Measurements from ENCODE around the gene MGA.

MGA gene

GRCh38 chr15:41810651-41811431, 150.6 kb downstream of the MGA start:
- no peak for DNase-seq

DNA sequence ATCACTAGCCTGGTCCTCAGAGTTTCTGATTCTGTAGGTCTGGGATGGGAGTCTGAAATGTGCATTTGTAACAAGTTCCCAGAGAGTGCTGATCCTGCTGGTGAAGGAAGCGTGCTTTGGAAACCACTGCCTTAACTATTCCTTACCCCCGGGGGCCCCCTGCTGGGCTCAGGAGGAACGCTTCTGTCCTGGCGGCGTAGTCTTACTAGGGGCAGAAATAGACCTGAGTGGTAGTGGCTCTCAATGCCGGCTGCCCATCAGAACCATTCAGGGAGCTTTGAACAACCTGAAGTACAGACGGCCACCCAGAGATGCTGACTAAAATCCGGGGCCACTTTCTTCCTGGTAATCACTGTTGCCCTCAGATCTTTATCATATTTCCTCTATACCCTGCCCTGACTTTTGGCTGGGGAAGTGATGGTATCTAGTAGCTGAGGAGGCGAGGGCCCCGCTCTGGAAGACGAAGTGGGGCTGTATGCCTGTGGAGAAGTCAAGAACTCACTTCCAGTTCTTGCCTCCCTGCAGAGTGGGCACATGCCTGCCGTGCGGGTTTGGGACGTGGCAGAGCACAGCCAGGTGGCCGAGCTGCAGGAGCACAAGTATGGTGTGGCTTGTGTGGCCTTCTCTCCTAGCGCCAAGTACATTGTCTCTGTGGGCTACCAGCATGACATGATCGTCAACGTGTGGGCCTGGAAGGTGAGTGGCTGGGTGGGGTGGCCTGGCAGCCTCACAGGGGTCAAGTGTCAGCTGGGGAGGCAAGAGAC, 151.4 kb downstream of the MGA start:
- DNase-seq, result peak; percentile 72 to 83

DNA sequence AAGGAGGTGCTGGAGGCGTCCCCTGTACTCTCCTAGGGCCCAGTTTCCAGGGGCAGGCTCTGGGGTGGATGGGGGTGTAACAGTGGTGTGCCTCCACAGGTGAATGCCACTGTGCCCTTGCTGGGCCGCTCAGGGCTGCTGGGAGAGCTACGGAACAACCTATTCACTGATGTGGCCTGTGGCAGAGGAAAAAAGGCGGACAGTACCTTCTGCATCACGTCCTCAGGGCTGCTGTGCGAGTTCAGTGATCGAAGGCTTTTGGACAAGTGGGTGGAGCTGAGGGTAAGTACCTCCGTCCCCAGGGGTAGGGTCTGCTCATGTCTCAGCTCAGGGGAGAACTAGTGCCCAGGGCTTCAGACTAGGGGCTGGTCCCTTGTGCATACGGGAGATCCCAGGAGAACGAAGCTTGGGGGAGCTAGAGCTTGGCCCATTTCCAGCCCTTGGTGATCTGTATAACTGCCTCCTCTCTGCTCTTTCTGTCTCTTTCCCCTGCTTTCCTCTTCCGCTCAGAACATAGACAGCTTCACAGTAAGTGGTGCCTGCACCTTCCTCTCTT, 152.7 kb downstream of the MGA start:
- DNase-seq, result no peak

- no peak for DNase-seq
Observed at GRCh38 chr15:41813426-41813825, 153.2 kb downstream of the MGA start.

DNA sequence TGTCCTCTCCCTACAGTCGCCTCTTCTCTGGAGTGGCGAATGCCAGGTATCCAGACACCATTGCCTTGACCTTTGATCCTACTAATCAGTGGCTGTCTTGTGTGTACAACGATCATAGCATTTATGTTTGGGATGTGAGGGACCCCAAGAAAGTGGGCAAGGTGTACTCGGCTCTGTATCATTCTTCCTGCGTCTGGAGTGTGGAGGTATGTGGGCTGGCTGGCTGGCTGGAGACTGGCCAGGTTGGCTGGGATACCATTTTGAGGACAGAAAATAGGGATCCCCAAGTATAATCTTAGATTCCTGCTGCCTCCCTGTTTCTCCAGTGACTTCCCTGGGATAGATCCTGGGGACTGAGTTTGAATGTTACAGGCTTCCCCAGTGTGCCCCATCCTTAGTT, 154.3 kb downstream of the MGA start:
- no peak for DNase-seq

DNA sequence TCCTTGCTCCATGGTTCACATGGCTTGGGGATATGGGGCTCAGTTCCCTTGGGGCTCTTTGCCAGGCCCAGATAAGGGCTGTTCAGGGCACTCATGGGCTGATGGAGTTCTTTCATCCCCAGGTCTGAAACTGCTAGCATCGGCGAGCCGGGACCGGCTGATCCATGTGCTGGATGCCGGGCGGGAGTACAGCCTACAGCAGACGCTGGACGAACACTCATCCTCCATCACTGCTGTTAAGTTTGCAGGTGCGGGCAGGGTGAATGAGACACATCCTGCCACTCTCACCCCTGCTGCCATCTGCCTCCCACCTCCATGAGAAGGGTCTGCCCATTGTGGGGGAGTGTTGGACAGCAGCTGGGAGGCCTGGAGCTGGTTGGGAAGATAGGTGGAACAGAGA, 156.6 kb downstream of the MGA start:
- no peak for DNase-seq

DNA sequence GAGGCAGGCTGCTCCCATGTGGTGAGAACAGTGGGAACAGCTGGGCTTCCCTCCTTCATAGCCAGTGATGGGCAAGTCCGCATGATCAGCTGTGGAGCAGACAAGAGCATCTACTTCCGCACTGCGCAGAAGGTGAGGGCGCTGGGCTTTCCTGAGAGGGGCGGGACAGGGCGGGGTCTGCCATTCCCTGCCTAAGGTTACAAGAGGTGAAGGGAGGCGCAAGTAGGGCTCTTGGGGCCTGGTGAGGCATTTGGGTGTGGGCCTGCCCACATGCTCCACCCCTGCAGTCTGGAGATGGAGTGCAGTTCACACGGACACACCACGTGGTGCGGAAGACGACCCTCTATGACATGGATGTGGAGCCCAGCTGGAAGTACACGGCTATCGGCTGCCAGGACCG, 157.1 kb downstream of the MGA start:
- DNase-seq, result no peak

DNA sequence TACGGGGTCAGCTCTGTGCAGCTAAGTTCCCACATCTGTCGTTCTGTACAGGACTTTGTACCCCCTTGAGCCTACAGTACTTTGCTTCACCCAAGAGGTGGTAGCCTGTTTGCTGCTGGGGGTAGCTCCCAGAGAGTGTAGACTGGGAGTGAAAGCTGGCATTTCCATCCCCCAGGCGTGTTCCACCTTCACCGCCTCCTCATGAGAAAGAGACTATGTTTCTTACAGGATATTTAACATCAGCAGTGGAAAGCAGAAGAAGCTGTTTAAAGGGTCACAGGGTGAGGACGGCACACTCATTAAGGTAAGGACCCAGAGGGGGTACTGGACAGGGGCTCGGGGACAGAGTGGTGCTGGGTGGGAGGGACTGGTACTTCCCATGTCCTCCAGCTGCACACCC, 157.6 kb downstream of the MGA start:
- no peak for DNase-seq

- no peak for DNase-seq
Observed at GRCh38 chr15:41819455-41820050, 159.3 kb downstream of the MGA start.

DNA sequence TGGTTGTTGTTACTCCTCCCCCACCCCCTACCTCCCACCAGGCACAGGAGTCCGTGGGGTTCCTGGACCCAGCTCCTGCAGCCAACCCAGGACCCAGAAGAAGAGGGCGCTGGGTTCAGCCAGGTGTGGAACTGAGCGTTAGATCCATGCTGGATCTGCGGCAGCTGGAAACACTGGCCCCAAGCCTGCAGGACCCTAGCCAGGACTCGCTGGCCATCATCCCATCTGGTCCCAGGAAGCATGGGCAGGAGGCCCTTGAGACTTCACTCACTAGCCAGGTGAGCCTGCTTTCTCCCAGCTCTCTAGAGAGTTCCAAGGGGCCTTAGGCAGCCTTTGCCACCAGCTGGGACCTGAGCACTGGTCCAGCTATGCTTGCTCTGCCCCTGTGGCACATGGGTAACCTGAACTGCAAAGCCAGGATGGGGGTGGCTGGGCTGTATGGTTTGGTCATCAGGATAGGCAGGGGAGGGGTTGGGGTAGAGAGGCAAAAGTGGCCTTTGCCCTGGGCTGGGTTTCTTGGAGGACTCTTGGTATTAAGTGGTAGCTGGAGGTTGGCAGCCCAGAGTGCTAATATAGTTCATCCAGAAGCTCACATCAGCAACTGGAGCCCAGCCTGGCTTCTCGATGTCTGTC, 160.7 kb downstream of the MGA start:
- no peak for DNase-seq

DNA sequence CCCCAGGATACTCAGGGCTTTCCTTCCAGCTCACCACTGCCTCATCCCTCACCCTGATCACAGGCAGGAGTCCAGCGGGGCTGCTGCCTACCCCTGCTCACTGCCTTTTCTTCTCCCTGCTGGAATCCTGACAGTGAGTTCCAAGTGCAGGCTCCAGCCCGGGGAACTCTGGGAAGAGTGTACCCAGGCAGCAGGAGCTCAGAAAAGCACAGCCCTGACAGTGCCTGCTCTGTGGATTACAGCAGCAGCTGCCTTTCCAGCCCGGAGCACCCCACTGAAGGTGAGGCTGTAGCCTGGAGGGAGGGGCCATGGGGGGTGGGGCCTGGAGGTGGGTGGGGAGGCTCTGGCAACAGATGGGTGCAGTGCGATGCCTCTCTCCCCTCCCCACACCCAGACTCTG, 161.6 kb downstream of the MGA start:
- peak in 1 of 2 experiments; percentile 39 for DNase-seq

GRCh38 chr15:41822471-41822870, 162.3 kb downstream of the MGA start:
- DNase-seq, result no peak
